GM23248 (cell line): ENCODE results near the gene EHD3. TPM values are rescaled to one million over a fixed set of nuclear protein-coding genes. Genes with fewer than 3 reads are reported as not detected.

ENCODE experiments used
- DNase-seq: peaks from one replicate; pipeline ENCODE4 v3.0.0-alpha.2; 2015
- H2AFZ ChIP-seq: fragments of 200-600 bp; sonication (generic); 2 replicates; pipeline ENCODE4 v1.6.1; 2016; ENCODE audit warnings: antibody characterized with exemption
- H3F3A ChIP-seq: fragments of 200-600 bp; sonication (generic); 2 replicates; pipeline ENCODE4 v1.6.1; 2016; ENCODE audit warnings: mild to moderate bottlenecking, antibody characterized with exemption, mixed run types; ENCODE audit not compliant: insufficient read depth
- H3K27ac ChIP-seq: fragments of 200-600 bp; sonication (generic); 2 replicates; pipeline ENCODE4 v1.5.1; 2016; ENCODE audit warnings: mild to moderate bottlenecking
- H3K27me3 ChIP-seq: fragments of 200-600 bp; sonication (generic); replicated peaks from 2 replicates; pipeline ENCODE4 v1.6.1; 2016; ENCODE audit warnings: mild to moderate bottlenecking; ENCODE audit not compliant: insufficient read depth
- H3K36me3 ChIP-seq: fragments of 200-600 bp; sonication (generic); 2 replicates; pipeline ENCODE4 v1.6.1; 2016; ENCODE audit warnings: low read depth, mild to moderate bottlenecking
- H3K4me1 ChIP-seq: fragments of 200-600 bp; sonication (generic); 2 replicates; pipeline ENCODE4 v1.6.1; 2016; ENCODE audit warnings: mild to moderate bottlenecking; ENCODE audit not compliant: insufficient read depth
- H3K4me2 ChIP-seq: fragments of 200-600 bp; sonication (generic); one replicate; pipeline ENCODE4 v1.6.1; 2016; ENCODE audit warnings: mild to moderate bottlenecking; ENCODE audit not compliant: unreplicated experiment
- H3K4me3 ChIP-seq: fragments of 200-600 bp; sonication (generic); 2 replicates; pipeline ENCODE4 v1.5.1; 2016; ENCODE audit warnings: mild to moderate bottlenecking
- H3K79me2 ChIP-seq: fragments of 200-600 bp; sonication (generic); 2 replicates; pipeline ENCODE4 v1.6.1; 2016; ENCODE audit warnings: mild to moderate bottlenecking; ENCODE audit not compliant: insufficient read depth
- H3K9ac ChIP-seq: fragments of 200-600 bp; sonication (generic); 2 replicates; pipeline ENCODE4 v1.6.1; 2016; ENCODE audit warnings: mild to moderate bottlenecking
- H3K9me2 ChIP-seq: fragments of 200-600 bp; sonication (generic); 2 replicates; pipeline ENCODE4 v1.6.1; 2016; ENCODE audit warnings: mixed run types, mild to moderate bottlenecking, moderate library complexity; ENCODE audit not compliant: insufficient read depth
- H3K9me3 ChIP-seq: fragments of 200-600 bp; sonication (generic); one replicate; pipeline ENCODE4 v1.6.1; 2017; ENCODE audit warnings: low read depth
- H4K20me1 ChIP-seq: fragments of 200-600 bp; sonication (generic); 2 replicates; pipeline ENCODE4 v1.6.0; 2016; ENCODE audit not compliant: insufficient read depth
- EZH2 ChIP-seq: fragments of 200-600 bp; sonication (generic); IDR thresholded peaks from 2 replicates; pipeline ENCODE4 v1.6.1; 2018; ENCODE audit warnings: antibody characterized with exemption, mild to moderate bottlenecking; ENCODE audit not compliant: insufficient read depth, poor library complexity, severe bottlenecking
- EZH2phosphoT487 ChIP-seq: fragments of 200-600 bp; sonication (generic); IDR thresholded peaks from 2 replicates; pipeline ENCODE4 v1.6.1; 2018; ENCODE audit warnings: antibody characterized with exemption, moderate library complexity, mild to moderate bottlenecking, low read depth; ENCODE audit not compliant: insufficient read depth
- WGBS, 2 experiments: methylation state at CpG; one replicate each; pipeline ENCODE4 v1.1.6; 2015 to 2017; ENCODE audit warnings: low lambda C conversion rate in 2 of 2, low coverage in 1 of 2; ENCODE audit errors: missing lambda C conversion rate in 2 of 2; 5-methylcytosine and 5-hydroxymethylcytosine counted together
- in situ Hi-C: fragments of 300-500 bp; cut with MboI; formaldehyde crosslinking; loops from 2 replicates; pipeline ENCODE4 v1.15.0; 2020
- polyA plus RNA-seq: library from polyadenylated mRNA; unstranded; fragments of >200 nt; fragmentation: Nextera tagmentation; extraction: Ambion mirVana; gene quantifications from 2 replicates; pipeline ENCODE4 v1.2.1, GENCODE V29; 2016
- total RNA-seq: library from RNA; depleted of rRNA; stranded (reverse); fragments of >200 nt; shearing (Covaris generic); gene quantifications from 2 replicates; pipeline ENCODE4 v1.2.3, GENCODE V29; 2014

Gene EHD3
- total and polyA plus RNA-seq, 2 experiments from 2014 or later: 25.9 to 33.6 TPM

DNA sequence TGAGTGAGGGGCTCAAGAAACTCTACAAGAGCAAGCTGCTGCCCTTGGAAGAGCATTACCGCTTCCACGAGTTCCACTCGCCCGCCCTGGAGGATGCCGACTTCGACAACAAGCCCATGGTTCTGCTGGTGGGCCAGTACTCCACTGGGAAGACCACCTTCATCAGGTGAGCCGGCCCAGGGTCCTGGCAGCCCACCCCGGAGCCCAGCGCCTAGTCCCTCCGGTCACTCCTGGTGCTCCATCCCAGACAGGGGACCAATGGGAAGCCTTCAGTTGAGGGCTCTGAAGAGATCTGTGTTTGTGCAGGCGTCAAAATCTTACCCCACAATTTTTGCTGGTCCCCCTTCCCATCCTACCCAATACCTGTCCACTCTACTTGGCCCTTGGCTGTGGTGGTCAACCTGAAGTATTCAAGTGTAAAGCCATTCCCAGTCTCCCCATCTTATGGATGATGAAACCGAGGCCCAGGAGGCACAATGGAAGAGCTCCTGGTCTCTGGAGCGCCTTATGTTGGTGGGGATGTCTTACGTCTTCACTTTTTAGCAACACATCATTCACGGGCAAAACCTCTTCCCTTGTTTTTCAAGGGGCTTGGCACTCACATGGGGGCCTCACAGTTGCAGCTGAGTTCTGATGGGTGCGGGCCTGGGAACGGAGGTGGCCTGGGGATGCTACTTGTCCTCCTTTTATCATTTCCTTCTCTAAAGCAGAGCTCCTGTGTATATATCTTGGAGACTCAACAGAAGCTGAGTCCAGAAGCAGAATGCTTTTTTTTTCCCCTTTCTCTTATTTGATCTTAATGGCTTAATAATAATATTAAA is 941 bp downstream of the EHD3 start:
- Histone ChIP-seq H3K4me1 (peaks cover 28% of the 10 kb centered on the region), H3K9ac (peak overlapping the region; percentile 73), H3K9me2 (no peaks in the 10 kb centered on the region), H4K20me1 (no peaks in the 10 kb centered on the region), H3K27ac (no peak overlapping the region), H3K4me2 (peak overlapping the region; percentile 70), H3K4me3 (peak overlapping the region; percentile 75), H3K36me3 (no peaks in the 10 kb centered on the region), H3K9me3 (no peaks in the 10 kb centered on the region), H3K27me3 (no peaks in the 10 kb centered on the region), H2AFZ (peak overlapping the region; percentile 84), H3F3A (peaks cover 13% of the 10 kb centered on the region), H3K79me2 (peaks cover 44% of the 10 kb centered on the region)
- TF ChIP-seq EZH2phosphoT487 (no peak), EZH2 (no peak)
- no peak for DNase-seq
- 78 to 81% methylated on average over 17 of the region's 17 CpGs for WGBS, 2 experiments
- in situ Hi-C loops: no loop called here

DNA sequence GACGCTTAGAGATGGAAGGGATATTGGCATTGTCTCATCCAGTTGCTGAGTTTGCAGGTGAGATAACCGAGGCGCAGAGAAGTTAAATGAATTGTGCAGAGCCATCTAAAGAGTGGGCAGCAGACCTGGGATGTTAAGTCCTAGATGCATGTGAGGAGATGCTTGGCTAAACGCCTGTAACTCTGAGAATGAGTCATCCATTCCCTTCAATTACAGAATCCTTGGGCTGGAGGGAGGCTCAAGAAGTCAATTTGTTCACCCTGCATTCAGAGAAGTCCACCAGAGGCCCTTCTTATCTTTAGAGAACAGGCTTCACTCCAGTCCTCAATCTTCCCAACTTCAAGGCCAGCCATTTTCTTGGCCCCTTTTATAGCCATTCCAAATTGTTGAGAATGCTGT is 1.6 kb downstream of the EHD3 start:
- 41 to 51% methylated on average over 4 of the region's 4 CpGs for WGBS, 2 experiments
- H3K9ac ChIP-seq: no peak overlapping the region
- H4K20me1 ChIP-seq: no peaks in the 10 kb centered on the region
- no peak overlapping the region for H3K27ac ChIP-seq
- H3K9me2 ChIP-seq: no peaks in the 10 kb centered on the region
- no peaks in the 10 kb centered on the region for H3K36me3 ChIP-seq
- peaks cover 47% of the 10 kb centered on the region for H3K79me2 ChIP-seq
- H3F3A ChIP-seq: peaks cover 13% of the 10 kb centered on the region
- H3K9me3 ChIP-seq: no peaks in the 10 kb centered on the region
- H2AFZ ChIP-seq: no peak overlapping the region
- TF ChIP-seq EZH2 (no peak), EZH2phosphoT487 (no peak)
- H3K4me1 ChIP-seq: peaks cover 28% of the 10 kb centered on the region
- peak overlapping the region; percentile 70 for H3K4me2 ChIP-seq
- peak overlapping the region; percentile 75 for H3K4me3 ChIP-seq
- in situ Hi-C loops: no loop called here
- H3K27me3 ChIP-seq: no peaks in the 10 kb centered on the region
- peak; percentile 93 for DNase-seq

DNA sequence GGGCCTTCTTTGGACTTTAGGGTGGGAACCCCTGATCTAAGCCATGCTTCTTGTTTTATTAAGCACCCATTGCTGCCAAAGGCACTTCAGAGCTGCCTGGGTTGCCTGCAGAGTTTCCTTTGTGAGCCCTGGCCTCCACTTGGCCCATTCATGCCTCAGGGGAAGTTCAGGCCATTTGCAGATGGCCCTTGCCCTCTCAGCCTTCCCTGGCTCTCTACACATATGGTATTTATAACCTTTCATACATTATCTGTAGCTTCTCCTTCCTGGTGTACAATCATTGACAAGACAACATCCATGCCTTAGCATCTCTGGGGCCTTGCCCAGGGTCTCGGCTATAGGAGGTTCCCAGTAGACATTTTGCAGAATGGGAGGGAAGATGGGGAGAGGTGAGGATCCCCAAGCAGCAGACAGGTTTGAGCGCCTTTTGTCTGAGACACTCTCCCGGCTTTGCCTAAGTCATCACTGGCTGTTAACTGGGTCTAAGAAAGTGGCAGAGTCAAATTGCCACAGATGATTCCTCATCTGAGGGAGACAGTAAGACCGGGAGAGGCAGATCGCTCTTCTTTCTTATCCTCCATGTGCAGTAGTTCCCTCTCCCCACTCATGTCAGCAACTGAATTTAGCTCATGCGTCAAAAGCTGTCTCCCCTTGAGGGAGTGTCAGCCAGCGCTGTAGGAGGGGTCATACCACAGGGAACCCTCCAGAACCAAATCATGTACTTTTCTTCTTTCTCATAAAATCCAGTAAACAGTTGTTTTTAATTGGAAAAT is 2.7 kb downstream of the EHD3 start:
- Histone ChIP-seq H2AFZ (no peak overlapping the region), H3K9ac (no peak overlapping the region), H3K4me1 (peaks cover 28% of the 10 kb centered on the region), H3K27me3 (no peaks in the 10 kb centered on the region), H3K9me2 (no peaks in the 10 kb centered on the region), H3K79me2 (peaks cover 58% of the 10 kb centered on the region), H3K9me3 (no peaks in the 10 kb centered on the region), H3K4me3 (0 out of 2 replicates have a peak overlapping the region, but pooled peaks have one; percentile 75), H3K27ac (no peak overlapping the region), H3F3A (peaks cover 13% of the 10 kb centered on the region), H3K4me2 (no peak overlapping the region), H4K20me1 (no peaks in the 10 kb centered on the region), H3K36me3 (no peaks in the 10 kb centered on the region)
- no peak for DNase-seq
- in situ Hi-C loops: no loop called here
- TF ChIP-seq EZH2: no peak
- 80 to 83% methylated on average over 7 of the region's 7 CpGs for WGBS, 2 experiments

DNA sequence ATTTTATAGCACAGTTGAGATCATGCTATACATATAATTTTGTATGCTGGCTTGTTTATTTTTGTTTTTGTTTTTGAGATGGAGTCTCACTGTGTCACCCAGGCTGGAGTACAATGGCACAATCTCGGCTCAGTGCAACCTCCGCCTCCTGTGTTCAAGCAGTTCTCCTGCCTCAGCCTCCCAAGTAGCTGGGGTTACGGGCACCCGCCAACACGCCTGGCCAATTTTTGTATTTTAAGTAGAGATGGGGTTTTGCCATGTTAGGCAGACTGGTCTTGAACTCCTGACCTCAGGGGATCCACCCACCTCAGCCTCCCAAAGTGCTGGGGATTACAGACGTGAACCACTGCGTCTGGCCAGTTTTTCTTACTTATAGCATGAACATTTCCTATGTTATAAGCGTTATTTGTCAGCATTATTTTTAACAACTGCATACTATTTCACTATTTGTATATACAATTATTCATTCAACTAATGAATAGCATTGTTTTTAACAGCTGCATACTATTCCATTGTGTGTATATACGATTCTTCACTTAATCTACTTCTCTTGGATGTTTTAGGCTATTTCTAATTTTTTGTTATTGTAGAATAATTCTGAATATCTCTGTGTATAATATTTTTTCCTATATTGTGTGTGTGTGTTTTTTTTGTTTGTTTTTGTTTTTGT is 3.5 kb downstream of the EHD3 start:
- H4K20me1 ChIP-seq: no peaks in the 10 kb centered on the region
- no peaks in the 10 kb centered on the region for H3K9me3 ChIP-seq
- no peak overlapping the region for H3K9ac ChIP-seq
- no peaks in the 10 kb centered on the region for H3K27me3 ChIP-seq
- WGBS, 2 experiments: 90 to 91% methylated on average over 9 of the region's 9 CpGs
- no peak overlapping the region for H3K27ac ChIP-seq
- peaks cover 67% of the 10 kb centered on the region for H3K79me2 ChIP-seq
- no peak overlapping the region for H3K4me2 ChIP-seq
- TF ChIP-seq EZH2phosphoT487 (no peak), EZH2 (no peak)
- no peak overlapping the region for H2AFZ ChIP-seq
- in situ Hi-C loops: no loop called here
- no peak for DNase-seq
- peaks cover 13% of the 10 kb centered on the region for H3F3A ChIP-seq
- no peak overlapping the region for H3K4me3 ChIP-seq
- H3K9me2 ChIP-seq: no peaks in the 10 kb centered on the region
- peaks cover 28% of the 10 kb centered on the region for H3K4me1 ChIP-seq
- no peaks in the 10 kb centered on the region for H3K36me3 ChIP-seq
